Measurements from ENCODE around the gene CNR2. TPM values are rescaled to one million over a fixed set of nuclear protein-coding genes. Genes with fewer than 3 reads are reported as not detected.
A peak's percentile ranks its signal among the peaks of the same experiment; 100 is the strongest.

Gene CNR2
- total RNA-seq, 1 experiment from 2014 or later = not detected

DNA sequence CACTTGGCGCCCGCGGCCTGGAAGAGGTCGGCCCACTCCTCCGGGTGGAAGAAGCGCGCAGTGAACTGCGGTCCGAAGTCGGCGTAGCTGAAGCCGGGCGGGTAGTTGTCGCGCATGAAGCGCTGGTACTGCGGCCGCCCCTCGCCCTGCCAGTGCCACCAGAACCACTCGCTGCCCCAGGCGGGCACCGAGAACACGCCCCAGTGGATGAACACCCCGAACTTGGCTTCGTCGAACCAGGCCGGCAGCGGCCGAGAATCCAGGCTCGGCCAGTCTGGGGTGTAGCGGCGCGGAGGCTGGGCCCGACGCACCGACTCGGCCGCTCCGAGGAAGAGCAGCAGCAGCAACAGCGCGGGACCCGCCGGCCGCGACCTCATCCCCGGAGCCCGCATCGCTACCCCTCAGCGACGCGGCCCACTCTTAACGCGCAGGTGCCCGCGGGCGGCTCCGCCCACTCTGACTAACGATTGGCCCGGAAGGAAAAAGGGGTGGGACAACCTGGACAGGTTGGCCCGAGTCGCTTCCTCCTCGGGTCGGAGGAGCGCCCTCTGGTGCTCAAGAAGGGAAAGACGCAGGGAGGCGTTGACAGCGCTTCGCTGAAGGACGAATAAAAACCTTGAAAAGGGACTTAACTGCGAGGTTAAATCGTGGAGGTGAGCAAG, 45.1 kb downstream of the CNR2 start, which contains the start of gene FUCA1:
Gene FUCA1 (minus strand): TSS at position 396 of the 662 bp plus-strand sequence. CDS start 4 bp downstream, at position 392.
- peaks cover 5 to 14% of the 10 kb centered on the region in 2 experiments for H3K4me1 Mint-ChIP-seq
- Histone ChIP-seq H2BK12ac (ENCODE audit: insufficient read length, low read depth, low read length) (no peak within 1 kb of the TSS), H2BK20ac (ENCODE audit: low read depth, low read length, poor library complexity, severe bottlenecking) (no peak within 1 kb of the TSS), H3K14ac (ENCODE audit: insufficient read depth, low read length) (no peak within 1 kb of the TSS), H3K27ac (ENCODE audit: insufficient read length, low read depth, low read length) (no peak within 1 kb of the TSS), H4K5ac (ENCODE audit: insufficient read length, low read depth, low read length) (no peak within 1 kb of the TSS), H4K20me1 (ENCODE audit: control insufficient read depth, insufficient read depth, insufficient read length) (no peaks in the 10 kb centered on the region), H2BK15ac (ENCODE audit: low read depth, low read length) (no peak within 1 kb of the TSS; the same call in 1 of the 2 replicates), H2AFZ (ENCODE audit: low read length) (no peak within 1 kb of the TSS), H3T11ph (ENCODE audit: low read length) (no peak within 1 kb of the TSS), H3K4me2 (ENCODE audit: insufficient read depth, insufficient read length, low read length) (peak within 1 kb of the TSS; percentile 48), H3K27me3 (ENCODE audit: insufficient read depth, low read length) (peaks cover 3% of the 10 kb centered on the region; the same call in 1 of the 2 replicates), H4K8ac (replicated peaks; ENCODE audit: insufficient read length, low read depth, low read length) (no peak within 1 kb of the TSS), H2BK5ac (ENCODE audit: insufficient read length, low read length) (no peak within 1 kb of the TSS), H3K9ac (ENCODE audit: extremely low read depth, insufficient read length, low read length) (no peak within 1 kb of the TSS), H3K18ac (ENCODE audit: insufficient read length, low read depth, low read length) (no peak within 1 kb of the TSS), H2AK5ac (ENCODE audit: insufficient read length, low read length) (no peak within 1 kb of the TSS), H3K4ac (ENCODE audit: low read depth, low read length) (no peak within 1 kb of the TSS), H3K4me1 (ENCODE audit: insufficient read depth, low read length) (no peaks in the 10 kb centered on the region), H2BK120ac (ENCODE audit: low read depth, low read length, poor library complexity, severe bottlenecking) (no peak within 1 kb of the TSS), H3K23ac (ENCODE audit: insufficient read length, low read depth, low read length) (no peak within 1 kb of the TSS), H3K9me3 (ENCODE audit: control insufficient read depth, low read depth, low read length) (no peaks in the 10 kb centered on the region), H3K79me2 (ENCODE audit: insufficient read depth, low read length) (no peaks in the 10 kb centered on the region), H3K56ac (ENCODE audit: insufficient read length, low read depth, low read length) (no peak within 1 kb of the TSS), H3K23me2 (ENCODE audit: insufficient read length, low read depth, low read length, poor library complexity, severe bottlenecking) (peaks cover 6% of the 10 kb centered on the region), H3K79me1 (ENCODE audit: insufficient read depth, low read depth, low read length, poor library complexity, severe bottlenecking) (no peaks in the 10 kb centered on the region), H4K91ac (ENCODE audit: insufficient read length, low read depth, low read length) (no peak within 1 kb of the TSS)
- WGBS (ENCODE audit: extremely low coverage, insufficient read length, low lambda C conversion rate) = no CpG with 5 or more reads among the region's 71 CpGs
- no peak within 1 kb of the TSS; a peak in 1 of 7 replicates for H3K27ac Mint-ChIP-seq
- TF ChIP-seq CTCF (conservative IDR thresholded peaks at IDR 0.05) = peak; percentile 96
- H3K27me3 Mint-ChIP-seq (ENCODE audit: low read depth) = peaks cover 38% of the 10 kb centered on the region
- peak within 1 kb of the TSS; percentile 69 to 84 for H3K4me3 Mint-ChIP-seq
- peak; percentile 97 for DNase-seq
- H3K9me3 Mint-ChIP-seq = peaks cover 0 to 3% of the 10 kb centered on the region in 2 experiments; a peak in 1 of 5 replicates
- peaks cover 0 to 3% (median 0%) of the 10 kb centered on the region in 3 experiments; a peak in 1 of 7 replicates for H3K36me3 Mint-ChIP-seq (ENCODE audit: insufficient read depth in 1 of 3, low read depth in 3 of 3)
